Endothelial cell of umbilical vein (primary cell): ENCODE results near the gene ZFPM1. TPM values are rescaled to one million over a fixed set of nuclear protein-coding genes. Genes with fewer than 3 reads are reported as not detected.

Experiments
- BruUV-seq: library from RNA; stranded (reverse); fragments of 400-500 nt; replicated peaks from 2 replicates; lab custom pipeline; 2021; lab: Mats Ljungman, UMichigan
- CTCF ChIA-PET: fragments of 300-600, 350-600 bp; sonication (Branson Sonifier 250); formaldehyde crosslinking; loops from one replicate; lab custom pipeline; 2021; ENCODE audit warnings: antibody characterized with exemption, inconsistent platforms; lab: Charles Lee
- POLR2A ChIA-PET: fragments of 300-600, 350-600 bp; sonication (Branson Sonifier 250); formaldehyde crosslinking; loops from one replicate; lab custom pipeline; 2021; ENCODE audit warnings: antibody characterized with exemption, inconsistent platforms; lab: Charles Lee
- DNase-seq: peaks from one replicate; pipeline ENCODE4 v3.0.0-alpha.2; 2011; ENCODE audit warnings: low read depth, low spot score
- FAIRE-seq: peaks from 2 replicates; lab custom pipeline; 2011; peaks lifted over from hg19 to GRCh38; lab: Jason Lieb, UNC
- H2AFZ ChIP-seq: 2 replicates; pipeline ENCODE4 v1.6.0; 2012; ENCODE audit warnings: low read depth, low read length, control low read depth, inconsistent platforms
- H3K27ac ChIP-seq: 2 replicates; pipeline ENCODE4 v1.5.1; 2011; ENCODE audit warnings: low read depth, mild to moderate bottlenecking, control low read depth, low read length, moderate library complexity; ENCODE audit not compliant: insufficient read depth
- H3K27me3 ChIP-seq, 2 experiments: 2 replicates each; pipeline versions ENCODE4 v1.6.0 to v1.6.1; 2011; ENCODE audit warnings: low read length in 2 of 2, mixed read lengths in 1 of 2; ENCODE audit not compliant: control insufficient read depth in 2 of 2, insufficient read depth in 2 of 2
- H3K36me3 ChIP-seq, 2 experiments: 2 replicates in 1 of 2; 3 replicates in 1 of 2; pipeline ENCODE4 v1.5.1; 2011; ENCODE audit warnings: low read length in 2 of 2, mild to moderate bottlenecking in 1 of 2, moderate library complexity in 1 of 2; ENCODE audit not compliant: control insufficient read depth in 2 of 2, insufficient read depth in 2 of 2; ENCODE audit errors: extremely low read depth in 1 of 2
- H3K4me1 ChIP-seq: 3 replicates; pipeline ENCODE4 v1.5.1; 2011; ENCODE audit warnings: mild to moderate bottlenecking, low read length; ENCODE audit not compliant: control insufficient read depth, insufficient read depth; ENCODE audit errors: extremely low read depth
- H3K4me2 ChIP-seq: 2 replicates; pipeline ENCODE4 v1.6.1; 2011; ENCODE audit warnings: low read length, control low read depth, mixed read lengths; ENCODE audit not compliant: insufficient read depth
- H3K4me3 ChIP-seq, 3 experiments: fragments of 200-600 bp in 1 of 3; sonication (generic), shearing (Covaris generic) in 1 of 3; replicated peaks in 1 of 3; 2 replicates each; pipeline ENCODE4 v1.5.1; 2011 to 2016; ENCODE audit warnings: control low read depth in 3 of 3, low read length in 3 of 3, mild to moderate bottlenecking in 2 of 3, inconsistent platforms in 1 of 3, low read depth in 1 of 3, moderate library complexity in 1 of 3; ENCODE audit not compliant: insufficient read depth in 1 of 3
- H3K79me2 ChIP-seq: 2 replicates; pipeline ENCODE4 v1.6.0; 2012; ENCODE audit warnings: low read length, inconsistent platforms; ENCODE audit not compliant: control insufficient read depth, insufficient read depth
- H3K9ac ChIP-seq: replicated peaks from 2 replicates; pipeline ENCODE3; 2011; ENCODE audit warnings: low read length, control low read depth; ENCODE audit not compliant: insufficient read depth; ENCODE audit errors: extremely low read depth
- H3K9me1 ChIP-seq: replicated peaks from 3 replicates; pipeline ENCODE4 v1.6.0; 2011; ENCODE audit warnings: mild to moderate bottlenecking, low read length; ENCODE audit not compliant: control insufficient read depth, insufficient read depth; ENCODE audit errors: extremely low read depth
- H3K9me3 ChIP-seq: replicated peaks from 2 replicates; pipeline ENCODE4 v1.5.1; 2012; ENCODE audit warnings: low read length, inconsistent platforms; ENCODE audit not compliant: control insufficient read depth, insufficient read depth
- H4K20me1 ChIP-seq: replicated peaks from 2 replicates; pipeline ENCODE3; 2011; ENCODE audit warnings: mild to moderate bottlenecking, low read length; ENCODE audit not compliant: control insufficient read depth, insufficient read depth; ENCODE audit errors: extremely low read depth
- EZH2 ChIP-seq: IDR thresholded peaks from 2 replicates; pipeline ENCODE4 v1.6.1; 2012; ENCODE audit warnings: borderline replicate concordance, low read depth, mild to moderate bottlenecking, moderate library complexity, low read length, inconsistent platforms; ENCODE audit not compliant: severe bottlenecking
- FOS ChIP-seq: IDR thresholded peaks from 2 replicates; pipeline ENCODE4 v1.6.1; 2011; ENCODE audit warnings: mild to moderate bottlenecking, low read length, moderate library complexity, borderline replicate concordance; ENCODE audit not compliant: insufficient read depth
- GATA2 ChIP-seq: IDR thresholded peaks from 2 replicates; pipeline ENCODE4 v1.7.0; 2011; ENCODE audit warnings: low read depth, mild to moderate bottlenecking, moderate library complexity, mixed read lengths, low read length; ENCODE audit not compliant: insufficient read length, insufficient read depth
- JUN ChIP-seq: IDR thresholded peaks from 2 replicates; pipeline ENCODE4 v1.6.1; 2011; ENCODE audit warnings: borderline replicate concordance, low read depth; ENCODE audit not compliant: insufficient read length, insufficient read depth
- MYC ChIP-seq: IDR thresholded peaks from one replicate; pipeline ENCODE4 v1.6.1; 2011; ENCODE audit warnings: mild to moderate bottlenecking, low read depth, low read length
- POLR2A ChIP-seq: IDR thresholded peaks from 2 replicates; pipeline ENCODE4 v1.6.1; 2012; ENCODE audit warnings: low read depth, mild to moderate bottlenecking, control low read depth, low read length
- POLR2AphosphoS5 ChIP-seq: IDR thresholded peaks from 2 replicates; pipeline ENCODE4 v1.6.1; 2012; ENCODE audit warnings: low read depth, mild to moderate bottlenecking, control low read depth, low read length, moderate library complexity; ENCODE audit not compliant: insufficient read depth
- dilution Hi-C: fragments of 300-500 bp; cut with MboI; formaldehyde crosslinking; loops from one replicate; pipeline ENCODE4 v1.15.0; 2019; ENCODE audit warnings: low sequenced_read_pairs; ENCODE audit not compliant: extremely low pct_ligation_motif_present
- intact Hi-C: fragments of 100-400 bp; cut with micrococcal nuclease; formaldehyde crosslinking; loops from one replicate; pipeline ENCODE4 v1.10.0; 2022
- polyA plus RNA-seq, 4 experiments: library from polyadenylated mRNA; depleted of rRNA in 3 of 4; stranded (reverse) in 3 of 4; unstranded in 1 of 4; fragments of >200 nt; gene quantifications; 2 replicates each; pipeline versions ENCODE4 v1.2.1 to v1.2.3, GENCODE V29; 2011 to 2012; ENCODE audit warnings: missing spikeins in 1 of 4
- total RNA-seq: library from RNA; stranded (reverse); gene quantifications from 2 replicates; pipeline ENCODE4 v1.2.3, GENCODE V29; 2021
- TF ChIP-seq, protein P1 (sequence below): IDR thresholded peaks from 2 replicates; pipeline ENCODE4 v1.6.1; 2011; ENCODE audit not compliant: insufficient read depth, insufficient read length
- TF ChIP-seq, protein P2 (sequence below), 2 donors: IDR thresholded peaks; 1 replicate in 1 of 2; 2 replicates in 1 of 2; pipeline ENCODE4 v1.5.1; 2011; ENCODE audit warnings: low read length in 2 of 2, mild to moderate bottlenecking in 2 of 2, moderate library complexity in 2 of 2, control low read depth in 1 of 2, inconsistent platforms in 1 of 2, low read depth in 1 of 2; ENCODE audit not compliant: insufficient read depth in 1 of 2; ENCODE audit errors: extremely low read depth in 1 of 2

Gene ZFPM1
- total and polyA plus RNA-seq, 2 donors (not counting 3 experiments of a cell fraction or from before 2014, with no cell fraction given): 0.37 to 7.5 TPM

DNA sequence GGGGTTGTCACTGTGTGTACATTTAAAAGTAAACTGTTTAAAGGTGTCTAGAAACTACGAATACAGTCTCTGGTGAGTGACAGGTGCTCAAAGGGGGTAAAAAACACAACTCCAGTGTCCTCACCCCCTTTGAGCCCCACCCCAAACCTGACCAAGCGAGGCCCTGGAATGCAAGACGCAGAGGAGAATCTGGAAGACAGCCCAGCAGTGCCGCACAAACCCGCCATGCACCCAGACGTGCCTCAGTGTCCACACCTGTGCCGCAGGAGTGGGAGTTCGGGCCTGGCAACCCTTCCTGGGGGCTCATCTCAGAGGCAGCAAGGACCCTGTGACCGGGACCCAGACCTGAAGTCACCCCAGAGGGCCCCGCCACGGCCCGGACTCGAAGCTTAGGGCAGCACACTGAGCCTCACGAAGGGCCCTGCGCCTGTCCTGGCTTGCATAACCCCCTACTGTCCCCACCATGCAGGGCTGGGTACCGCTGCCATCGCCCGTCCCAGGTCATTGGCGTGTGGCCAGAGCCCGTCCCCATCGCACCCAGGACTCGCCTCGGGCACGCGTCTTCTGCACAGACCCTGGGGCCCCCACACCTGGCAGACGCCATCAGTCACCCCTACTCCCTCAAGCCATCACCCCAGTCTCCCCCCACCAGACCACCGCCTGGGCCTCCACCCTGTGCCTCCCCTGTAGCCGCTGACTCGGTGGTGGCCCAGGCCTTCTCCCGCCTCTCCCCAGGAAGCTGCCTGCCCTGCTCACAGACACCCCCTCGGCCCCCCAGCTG, 84.1 kb downstream of the ZFPM1 start:
- intact Hi-C loops: no loop called here
- ChIA-PET POLR2A (no interaction called here), CTCF (interaction anchor here (1.4 kb wide), 1 partner anchor 9 kb away, joined by 4 read pairs; no protein-coding TSS in a partner anchor)
- H3K9me1 ChIP-seq: no peaks in the 10 kb centered on the region
- H4K20me1 ChIP-seq: no peaks in the 10 kb centered on the region
- no TSS peak for BruUV-seq
- no peak overlapping the region for H3K4me2 ChIP-seq
- no peak overlapping the region for H3K27ac ChIP-seq
- no peak overlapping the region for H3K4me3 ChIP-seq
- no peak for DNase-seq
- FAIRE-seq: no peak
- H3K27me3 ChIP-seq: peaks cover 2 to 11% of the 10 kb centered on the region in 2 experiments
- no peak overlapping the region for H3K9ac ChIP-seq
- no peaks in the 10 kb centered on the region for H3K4me1 ChIP-seq
- H3K36me3 ChIP-seq: no peaks in the 10 kb centered on the region
- no peak overlapping the region for H2AFZ ChIP-seq
- H3K79me2 ChIP-seq: no peaks in the 10 kb centered on the region
- dilution Hi-C loops: no loop called here
- H3K9me3 ChIP-seq: no peaks in the 10 kb centered on the region
- no peak for TF ChIP-seq EZH2
- no peak for TF ChIP-seq GATA2
- no peak for TF ChIP-seq JUN
- no peak for TF ChIP-seq POLR2A
- TF ChIP-seq MYC: no peak
- TF ChIP-seq POLR2AphosphoS5: no peak
- TF ChIP-seq, protein P1, sequence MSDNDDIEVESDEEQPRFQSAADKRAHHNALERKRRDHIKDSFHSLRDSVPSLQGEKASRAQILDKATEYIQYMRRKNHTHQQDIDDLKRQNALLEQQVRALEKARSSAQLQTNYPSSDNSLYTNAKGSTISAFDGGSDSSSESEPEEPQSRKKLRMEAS: no peak
- TF ChIP-seq, protein P2, sequence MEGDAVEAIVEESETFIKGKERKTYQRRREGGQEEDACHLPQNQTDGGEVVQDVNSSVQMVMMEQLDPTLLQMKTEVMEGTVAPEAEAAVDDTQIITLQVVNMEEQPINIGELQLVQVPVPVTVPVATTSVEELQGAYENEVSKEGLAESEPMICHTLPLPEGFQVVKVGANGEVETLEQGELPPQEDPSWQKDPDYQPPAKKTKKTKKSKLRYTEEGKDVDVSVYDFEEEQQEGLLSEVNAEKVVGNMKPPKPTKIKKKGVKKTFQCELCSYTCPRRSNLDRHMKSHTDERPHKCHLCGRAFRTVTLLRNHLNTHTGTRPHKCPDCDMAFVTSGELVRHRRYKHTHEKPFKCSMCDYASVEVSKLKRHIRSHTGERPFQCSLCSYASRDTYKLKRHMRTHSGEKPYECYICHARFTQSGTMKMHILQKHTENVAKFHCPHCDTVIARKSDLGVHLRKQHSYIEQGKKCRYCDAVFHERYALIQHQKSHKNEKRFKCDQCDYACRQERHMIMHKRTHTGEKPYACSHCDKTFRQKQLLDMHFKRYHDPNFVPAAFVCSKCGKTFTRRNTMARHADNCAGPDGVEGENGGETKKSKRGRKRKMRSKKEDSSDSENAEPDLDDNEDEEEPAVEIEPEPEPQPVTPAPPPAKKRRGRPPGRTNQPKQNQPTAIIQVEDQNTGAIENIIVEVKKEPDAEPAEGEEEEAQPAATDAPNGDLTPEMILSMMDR (IDR thresholded peaks at IDR 0.05; ENCODE audit: extremely low read depth in 1 of 2, insufficient read depth in 1 of 2, low read depth in 1 of 2, low read length in 2 of 2): no peak
- TF ChIP-seq FOS: no peak
